HG03045 (cell line): ENCODE measurements around the gene HMX2.

ENCODE experiments used
- ATAC-seq: cut with Tn5 transposase; IDR thresholded peaks from one replicate; pipeline ENCODE4 v1.9.1; 2021; ENCODE audit warnings: mild to moderate bottlenecking, moderate library complexity; ENCODE audit not compliant: unreplicated experiment

HMX2 gene, protein sequence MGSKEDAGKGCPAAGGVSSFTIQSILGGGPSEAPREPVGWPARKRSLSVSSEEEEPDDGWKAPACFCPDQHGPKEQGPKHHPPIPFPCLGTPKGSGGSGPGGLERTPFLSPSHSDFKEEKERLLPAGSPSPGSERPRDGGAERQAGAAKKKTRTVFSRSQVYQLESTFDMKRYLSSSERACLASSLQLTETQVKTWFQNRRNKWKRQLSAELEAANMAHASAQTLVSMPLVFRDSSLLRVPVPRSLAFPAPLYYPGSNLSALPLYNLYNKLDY

DNA sequence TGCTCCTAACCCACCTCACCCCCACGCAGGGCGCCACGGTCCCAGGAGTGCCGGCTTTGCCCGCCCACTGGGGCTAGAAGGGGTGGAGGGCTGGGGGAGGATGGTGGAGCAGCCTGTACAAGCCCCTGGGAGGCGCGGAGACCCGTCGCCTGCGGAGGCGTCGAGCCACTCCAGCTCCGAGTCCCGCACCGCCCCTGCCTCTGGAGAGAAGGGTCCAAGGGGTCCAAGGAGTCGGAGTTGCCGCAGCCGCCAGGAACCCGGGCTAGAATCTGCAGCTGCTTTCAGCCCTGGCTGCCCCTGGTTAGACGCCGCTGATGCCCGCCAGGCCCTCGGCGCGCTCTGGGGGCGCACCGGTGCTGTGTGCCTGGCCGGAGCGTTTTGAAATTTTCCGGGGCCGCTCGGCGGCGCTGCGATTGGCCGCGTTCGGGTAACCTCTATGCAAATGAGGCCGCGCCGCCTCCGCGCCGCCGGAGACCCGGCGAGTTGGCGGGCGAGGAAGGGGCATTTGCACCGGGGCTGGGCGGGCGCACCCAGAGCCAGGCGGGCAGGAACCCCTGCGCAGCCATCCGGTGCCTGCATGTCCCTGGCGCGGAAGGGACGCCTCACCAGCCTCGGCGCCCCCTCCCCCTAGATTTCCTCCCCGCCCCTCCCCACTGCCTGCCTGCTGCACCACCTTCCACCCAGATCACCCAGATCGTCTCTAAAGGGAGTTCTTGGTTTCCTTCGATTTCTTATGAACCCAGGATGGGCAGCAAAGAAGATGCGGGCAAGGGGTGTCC is at the start of gene HMX2:
HMX2 (plus strand) TSS at position 502 of the 779 bp plus-strand sequence; CDS start at position 745, 243 bp downstream.
- ATAC-seq, result no peak

DNA sequence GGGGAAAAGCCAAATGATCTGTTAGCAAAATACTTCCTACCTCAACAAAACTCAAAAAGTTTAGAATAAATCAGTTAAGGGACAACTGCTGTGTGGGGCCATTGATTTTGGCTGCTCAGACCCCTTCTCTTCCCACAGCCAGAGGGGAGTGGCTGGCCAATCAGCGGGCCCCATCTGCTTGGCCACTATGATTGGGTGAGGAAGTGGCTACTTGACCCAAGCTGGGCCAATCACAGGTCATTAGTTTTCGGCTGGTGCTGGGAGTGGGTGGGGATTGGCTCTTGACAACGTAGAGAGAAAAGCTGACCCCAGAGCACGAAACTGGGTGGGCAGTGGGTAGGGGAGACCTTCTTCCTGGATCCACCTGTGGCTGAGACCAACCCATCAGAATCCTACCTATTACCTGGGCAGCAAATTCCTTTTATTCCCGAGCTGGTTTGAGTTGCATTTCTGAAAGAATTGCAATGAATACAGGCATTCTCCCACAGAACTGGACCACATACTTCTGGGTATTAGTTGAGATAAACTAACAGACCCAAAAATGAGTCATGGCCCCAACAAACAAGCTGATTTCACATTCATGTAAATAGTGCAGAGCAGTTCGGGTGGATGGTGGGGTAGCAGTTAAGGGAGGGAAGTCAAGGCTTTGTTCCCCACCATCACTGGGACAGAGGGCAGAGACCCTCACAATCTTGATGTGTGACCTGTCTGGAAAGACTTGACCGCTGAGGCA is 47.7 kb upstream of the HMX2 start:
- no peak for ATAC-seq

DNA sequence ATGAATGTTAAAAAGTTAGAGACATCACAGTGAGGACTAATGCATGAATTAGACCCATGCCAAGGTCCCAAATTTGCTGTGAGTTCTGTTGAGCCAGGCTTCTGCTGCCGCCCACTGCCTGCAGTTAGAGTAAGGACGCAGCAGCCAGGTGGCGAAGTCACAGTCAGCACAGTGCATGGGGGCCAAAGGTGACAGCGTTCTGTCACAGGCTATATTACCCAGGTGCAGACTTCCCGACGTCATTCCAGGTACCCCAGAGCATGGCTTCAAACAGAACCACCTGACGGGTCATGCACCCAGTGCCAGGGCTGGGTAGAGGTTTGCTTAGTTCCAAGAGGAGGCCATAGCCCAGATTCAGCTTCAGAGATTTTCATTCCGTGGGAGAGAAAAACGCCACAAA is 46.1 kb upstream of the HMX2 start:
- ATAC-seq, result no peak

DNA sequence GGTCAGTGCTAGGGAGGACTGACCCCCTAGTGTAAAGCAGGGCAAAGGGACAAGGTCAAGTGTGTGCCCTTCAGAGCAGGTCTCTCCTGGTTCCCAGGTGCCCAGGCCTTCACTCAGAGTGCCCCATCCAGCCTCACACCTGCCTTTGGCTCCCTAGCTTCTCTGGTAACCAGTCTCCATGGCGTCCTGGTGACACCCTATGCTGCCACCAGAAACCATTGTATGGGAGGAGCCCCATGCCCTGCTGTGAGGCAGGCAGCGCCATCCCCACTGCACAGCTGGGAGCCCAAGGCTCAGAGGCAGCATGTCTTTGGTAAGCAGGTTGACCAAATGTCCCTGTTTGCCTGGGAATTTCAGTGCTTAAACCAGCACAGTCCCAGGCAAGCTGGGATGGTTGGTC is 45.3 kb upstream of the HMX2 start:
- ATAC-seq, result no peak

GRCh38 chr10:123103944-123104343 is 44.0 kb upstream of the HMX2 start:
- ATAC-seq, result no peak

DNA sequence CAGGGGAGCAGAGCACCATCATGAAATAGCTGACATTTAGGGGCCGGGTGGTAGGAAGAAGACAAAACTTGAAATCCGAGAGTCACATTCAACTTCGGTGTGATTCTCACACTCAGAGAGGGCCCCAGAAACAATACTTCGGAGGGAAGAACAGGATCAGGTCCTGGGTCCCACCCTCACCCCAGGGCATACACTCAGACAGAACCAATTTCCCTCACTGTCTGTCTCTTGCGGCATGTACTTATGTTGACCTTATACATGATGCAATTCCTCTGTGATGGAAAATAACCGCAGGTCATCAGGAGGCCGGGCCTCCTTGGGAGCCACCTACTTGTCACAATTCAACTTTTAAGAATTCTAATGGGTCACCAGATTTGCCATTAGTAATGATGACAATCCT is 38.5 kb upstream of the HMX2 start:
- ATAC-seq, result no peak

DNA sequence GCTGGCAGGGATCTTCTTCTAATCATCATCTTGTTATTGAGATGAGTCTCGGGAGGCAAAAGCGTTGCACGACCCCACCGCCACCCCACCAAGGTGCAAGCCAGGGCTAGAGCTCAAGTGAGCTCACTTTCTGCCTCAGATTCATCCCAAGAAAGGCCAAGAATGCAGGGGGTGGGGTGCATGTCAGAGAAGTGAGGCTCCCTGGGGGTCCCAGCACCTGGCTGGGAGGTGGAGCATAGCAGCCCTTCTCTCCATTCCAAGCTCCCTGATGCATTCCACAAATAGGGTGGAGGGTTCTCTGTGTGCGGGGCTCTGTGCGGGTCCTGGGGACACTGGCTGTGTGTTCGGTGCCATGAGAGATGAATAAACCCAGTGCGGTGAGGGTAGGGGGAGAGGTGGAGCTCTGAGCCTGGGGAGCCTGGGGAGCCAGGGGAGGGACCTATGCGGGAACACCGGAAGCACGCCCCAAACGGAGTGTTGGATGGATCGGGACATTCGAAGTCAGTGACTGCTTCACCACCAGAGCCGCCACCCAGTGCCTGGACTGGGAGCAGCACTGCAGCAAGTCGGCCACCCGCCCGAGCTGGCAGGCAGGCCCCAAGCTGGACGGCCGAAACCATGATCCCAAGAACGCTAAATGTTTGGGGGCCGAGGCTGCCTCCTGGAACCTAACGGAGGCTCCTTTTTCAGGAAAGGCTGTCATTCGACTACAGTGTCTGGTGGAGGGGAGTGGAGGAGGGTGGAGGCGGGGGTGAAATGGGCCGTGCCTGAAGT is 30.1 kb upstream of the HMX2 start:
- ATAC-seq, result no peak

DNA sequence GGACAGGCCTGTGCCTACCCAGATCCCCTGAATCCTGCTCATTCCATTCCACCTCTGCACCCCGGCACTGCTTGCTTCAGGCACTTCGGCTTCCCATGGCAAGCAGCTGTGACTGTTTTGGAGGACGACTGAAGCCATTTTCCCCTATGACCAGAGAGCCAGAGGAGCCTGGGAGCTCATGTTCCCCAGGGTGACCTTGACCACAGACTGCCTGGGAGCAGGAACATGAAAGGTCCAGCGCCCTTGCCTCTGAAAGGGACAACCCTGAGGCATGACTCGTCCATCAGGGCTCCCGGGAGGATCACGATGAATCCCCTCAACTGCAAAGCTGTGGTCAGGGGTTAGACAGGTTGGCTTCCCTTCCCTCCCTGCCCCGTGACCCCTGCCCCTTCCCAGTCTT is 28.9 kb upstream of the HMX2 start:
- ATAC-seq, result no peak

DNA sequence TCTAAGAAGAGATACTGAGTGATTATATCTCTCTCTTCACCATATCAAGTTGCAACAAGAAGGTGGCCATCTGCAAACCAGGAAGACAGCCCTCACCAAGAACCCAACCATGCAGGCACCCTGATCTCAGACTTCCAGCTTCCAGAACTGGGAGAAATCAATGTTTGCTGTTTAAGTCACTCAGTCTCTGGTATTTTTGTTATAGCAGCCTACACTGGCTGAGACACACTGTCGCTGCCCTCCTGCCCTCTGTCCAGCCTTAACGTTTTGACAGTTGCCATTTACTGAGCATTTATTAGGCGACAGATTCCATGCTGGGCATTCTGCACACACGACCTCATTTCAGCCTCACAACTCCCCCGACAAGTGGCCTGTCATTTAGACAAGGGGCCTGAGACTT is 21.7 kb upstream of the HMX2 start:
- no peak for ATAC-seq

- no peak for ATAC-seq
Observed at GRCh38 chr10:123129618-123130271, 18.2 kb upstream of the HMX2 start.

GRCh38 chr10:123132576-123133477 is 15.1 kb upstream of the HMX2 start:
- no peak for ATAC-seq

GRCh38 chr10:123133541-123134342 is 14.2 kb upstream of the HMX2 start:
- ATAC-seq, result no peak

GRCh38 chr10:123134343-123134914 is 13.5 kb upstream of the HMX2 start:
- ATAC-seq, result no peak

DNA sequence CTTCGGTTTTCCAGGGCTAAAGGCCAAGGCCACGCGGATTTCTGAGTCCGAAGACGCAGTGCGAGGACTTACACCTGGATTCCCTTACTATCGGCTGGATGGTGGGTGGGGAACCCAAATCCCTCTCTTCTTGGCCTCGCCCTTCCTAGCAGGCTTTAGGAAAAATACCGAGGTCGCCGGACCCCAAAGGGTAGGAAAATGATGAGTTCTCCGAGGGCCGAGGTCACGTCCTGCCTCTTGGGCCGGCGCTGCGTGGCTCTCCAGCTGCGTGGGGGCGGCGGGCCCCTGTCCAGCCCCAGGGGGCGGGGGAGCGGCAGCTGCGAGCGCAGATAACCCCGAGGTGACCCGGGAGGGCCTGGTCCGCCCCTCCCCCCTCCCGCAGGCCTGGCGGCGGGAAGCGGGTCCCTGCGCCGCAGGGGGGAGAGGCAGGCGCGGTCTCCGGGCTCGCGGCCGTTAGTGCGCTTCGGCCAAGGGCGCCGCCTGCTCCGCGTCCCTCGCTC is 13.0 kb upstream of the HMX2 start:
- no peak for ATAC-seq

GRCh38 chr10:123135415-123136141 is 12.4 kb upstream of the HMX2 start, which contains the start of gene HMX3:
TSS of gene HMX3 (plus strand) at chr10:123135970. CDS start at chr10:123136051, 81 bp downstream.
- ATAC-seq, result no peak

- no peak for ATAC-seq
Observed at GRCh38 chr10:123136221-123136805, 11.6 kb upstream of the HMX2 start.
